ENCODE data around the gene P2RX3. TPM values are rescaled to one million over a fixed set of nuclear protein-coding genes. Genes with fewer than 3 reads are reported as not detected.
"Not testable (repeated sequence)": the region's sequence is repeated elsewhere in the genome, so short reads cannot be mapped to it uniquely, and the experiment has no call there.

The P2RX3 gene
- total and polyA plus RNA-seq, 2 donors from 2014 or later, result not detected

DNA sequence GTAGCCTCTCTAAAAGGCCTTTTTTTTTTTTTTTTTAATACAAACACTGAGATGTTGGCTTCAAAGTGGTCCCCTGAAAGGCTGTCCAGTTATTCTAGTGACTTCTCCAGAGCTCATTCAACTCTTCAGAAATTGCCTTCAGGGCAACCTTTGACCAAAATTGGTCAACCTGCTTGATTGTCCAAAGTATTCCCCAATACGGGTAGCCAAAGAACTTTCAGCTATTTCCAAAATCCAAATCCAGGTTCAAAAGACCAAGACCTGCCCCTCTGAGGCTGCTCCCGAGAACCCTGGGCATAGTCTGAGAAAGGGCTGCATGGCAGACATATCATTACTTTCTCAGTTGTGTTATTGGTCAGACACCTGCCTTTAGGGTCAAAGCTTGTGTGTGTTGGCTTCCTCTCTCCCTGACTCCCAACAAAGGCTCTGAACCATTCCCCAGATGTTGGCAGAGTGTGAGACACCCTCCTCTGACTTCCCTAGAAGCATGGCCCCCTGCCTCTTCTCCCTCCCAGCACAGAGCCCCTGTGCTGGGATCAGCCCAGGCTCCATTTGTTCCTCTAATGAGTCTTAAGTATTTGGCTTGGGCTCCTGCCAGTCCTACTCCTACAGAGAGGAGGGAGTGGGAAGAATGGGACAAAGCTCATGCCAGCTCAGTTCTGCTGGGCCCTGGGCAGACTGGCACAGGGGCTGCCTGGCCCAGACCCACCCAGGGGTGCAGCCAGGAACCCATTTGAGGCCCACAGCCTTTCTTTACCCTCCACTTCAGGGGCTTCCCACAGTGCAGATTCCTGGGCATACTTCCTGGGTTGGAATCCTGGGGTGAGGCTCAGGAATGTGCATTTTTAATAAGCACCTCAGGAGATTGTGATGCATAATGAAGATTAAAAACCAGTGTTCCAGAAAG, 43.7 kb upstream of the P2RX3 start:
- peak in 2 of 5 donors; percentile 31 to 68 for DNase-seq
- Histone ChIP-seq H3K9me3 (ENCODE audit: control insufficient read depth in 2 of 3, insufficient read depth in 1 of 3, low read length in 3 of 3) (peaks cover 0 to 7% (median 0%) of the 10 kb centered on the region in 3 donors), H3K36me3 (ENCODE audit: control insufficient read depth in 2 of 3, insufficient read depth in 3 of 3, low read length in 3 of 3) (peaks cover 2 to 7% (median 6%) of the 10 kb centered on the region in 3 donors), H3K27ac (ENCODE audit: low read depth in 2 of 2, low read length in 2 of 2) (peak overlapping the region in 1 of 2 donors; percentile 7), H3K9ac (ENCODE audit: low read length in 3 of 3) (no peak overlapping the region), H3K27me3 (ENCODE audit: control insufficient read depth, insufficient read depth, low read length) (no peaks in the 10 kb centered on the region), H3K4me3 (ENCODE audit: low read length in 3 of 3) (no peak overlapping the region), H3K4me1 (ENCODE audit: control insufficient read depth in 2 of 3, insufficient read depth in 2 of 3, low read depth in 1 of 3, low read length in 3 of 3) (peaks cover 0 to 7% (median 2%) of the 10 kb centered on the region in 3 donors)
- FAIRE-seq, result no peak
- TF ChIP-seq, protein P1, sequence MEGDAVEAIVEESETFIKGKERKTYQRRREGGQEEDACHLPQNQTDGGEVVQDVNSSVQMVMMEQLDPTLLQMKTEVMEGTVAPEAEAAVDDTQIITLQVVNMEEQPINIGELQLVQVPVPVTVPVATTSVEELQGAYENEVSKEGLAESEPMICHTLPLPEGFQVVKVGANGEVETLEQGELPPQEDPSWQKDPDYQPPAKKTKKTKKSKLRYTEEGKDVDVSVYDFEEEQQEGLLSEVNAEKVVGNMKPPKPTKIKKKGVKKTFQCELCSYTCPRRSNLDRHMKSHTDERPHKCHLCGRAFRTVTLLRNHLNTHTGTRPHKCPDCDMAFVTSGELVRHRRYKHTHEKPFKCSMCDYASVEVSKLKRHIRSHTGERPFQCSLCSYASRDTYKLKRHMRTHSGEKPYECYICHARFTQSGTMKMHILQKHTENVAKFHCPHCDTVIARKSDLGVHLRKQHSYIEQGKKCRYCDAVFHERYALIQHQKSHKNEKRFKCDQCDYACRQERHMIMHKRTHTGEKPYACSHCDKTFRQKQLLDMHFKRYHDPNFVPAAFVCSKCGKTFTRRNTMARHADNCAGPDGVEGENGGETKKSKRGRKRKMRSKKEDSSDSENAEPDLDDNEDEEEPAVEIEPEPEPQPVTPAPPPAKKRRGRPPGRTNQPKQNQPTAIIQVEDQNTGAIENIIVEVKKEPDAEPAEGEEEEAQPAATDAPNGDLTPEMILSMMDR (IDR thresholded peaks at IDR 0.05; ENCODE audit: borderline replicate concordance, extremely low read depth, insufficient read depth), result no peak
- intact Hi-C loops (cut with DNase I), result no loop called here

DNA sequence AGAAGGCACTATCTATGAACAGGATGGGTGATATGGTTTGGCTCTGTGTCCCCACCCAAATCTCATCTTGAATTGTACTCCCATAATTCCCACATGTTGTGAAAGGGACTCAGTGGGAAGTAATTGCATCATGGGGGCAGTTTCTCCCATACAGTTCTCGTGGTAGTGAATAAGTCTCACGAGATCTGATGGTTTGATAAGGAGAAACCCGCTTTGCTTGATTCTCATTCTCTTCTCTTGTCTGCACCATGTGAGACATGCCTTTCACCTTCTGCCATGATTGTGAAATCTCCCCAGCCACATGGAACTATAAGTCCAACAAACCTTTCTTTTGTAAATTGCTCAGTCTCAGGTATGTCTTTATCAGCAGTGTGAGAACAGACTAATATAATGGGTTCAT, 41.9 kb upstream of the P2RX3 start:
- H3K4me1 ChIP-seq (ENCODE audit: control insufficient read depth in 2 of 3, insufficient read depth in 2 of 3, low read depth in 1 of 3, low read length in 3 of 3); H3K4me3 ChIP-seq (ENCODE audit: low read length in 3 of 3); DNase-seq; H3K27ac ChIP-seq (ENCODE audit: low read depth in 2 of 2, low read length in 2 of 2); H3K9ac ChIP-seq (ENCODE audit: low read length in 3 of 3); FAIRE-seq; intact Hi-C loops (cut with DNase I); H3K9me3 ChIP-seq (ENCODE audit: control insufficient read depth in 2 of 3, insufficient read depth in 1 of 3, low read length in 3 of 3); H3K27me3 ChIP-seq (ENCODE audit: control insufficient read depth, insufficient read depth, low read length): not testable (repeated sequence)
- H3K36me3 ChIP-seq (ENCODE audit: control insufficient read depth in 2 of 3, insufficient read depth in 3 of 3, low read length in 3 of 3), result peaks cover 5 to 24% (median 22%) of the 10 kb centered on the region in 3 donors

DNA sequence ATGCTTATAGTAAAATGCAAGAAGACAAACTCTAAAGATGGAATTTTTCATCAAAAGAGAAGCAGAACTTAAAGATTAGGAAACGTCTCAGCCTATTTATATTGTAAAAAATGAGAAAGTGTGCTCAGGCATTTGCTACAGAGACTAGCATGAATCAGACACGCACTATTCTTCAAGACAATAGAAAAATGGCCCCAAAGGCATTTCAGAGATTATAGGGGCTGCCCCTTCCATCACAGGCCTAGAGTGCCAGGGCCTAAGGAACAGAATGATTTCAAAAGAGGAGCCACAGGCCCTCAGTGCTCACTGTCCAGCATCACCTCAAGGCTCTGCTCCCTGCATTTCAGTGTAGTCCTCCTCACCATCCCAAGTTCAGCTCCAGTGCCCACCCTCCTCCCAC, 40.9 kb upstream of the P2RX3 start:
- Histone ChIP-seq H3K4me3 (ENCODE audit: low read length in 3 of 3) (no peak overlapping the region), H3K4me1 (ENCODE audit: control insufficient read depth in 2 of 3, insufficient read depth in 2 of 3, low read depth in 1 of 3, low read length in 3 of 3) (peaks cover 0 to 7% (median 2%) of the 10 kb centered on the region in 3 donors), H3K9me3 (ENCODE audit: control insufficient read depth in 2 of 3, insufficient read depth in 1 of 3, low read length in 3 of 3) (peaks cover 0 to 7% (median 0%) of the 10 kb centered on the region in 3 donors), H3K27me3 (ENCODE audit: control insufficient read depth, insufficient read depth, low read length) (no peaks in the 10 kb centered on the region), H3K36me3 (ENCODE audit: control insufficient read depth in 2 of 3, insufficient read depth in 3 of 3, low read length in 3 of 3) (peaks cover 5 to 34% (median 26%) of the 10 kb centered on the region in 3 donors), H3K27ac (ENCODE audit: low read depth in 2 of 2, low read length in 2 of 2) (no peak overlapping the region), H3K9ac (ENCODE audit: low read length in 3 of 3) (no peak overlapping the region)
- FAIRE-seq (no peak), DNase-seq (no peak)
- intact Hi-C loops (cut with DNase I), result no loop called here
- TF ChIP-seq, protein P1 (IDR thresholded peaks at IDR 0.05; ENCODE audit: borderline replicate concordance, extremely low read depth, insufficient read depth), result no peak

DNA sequence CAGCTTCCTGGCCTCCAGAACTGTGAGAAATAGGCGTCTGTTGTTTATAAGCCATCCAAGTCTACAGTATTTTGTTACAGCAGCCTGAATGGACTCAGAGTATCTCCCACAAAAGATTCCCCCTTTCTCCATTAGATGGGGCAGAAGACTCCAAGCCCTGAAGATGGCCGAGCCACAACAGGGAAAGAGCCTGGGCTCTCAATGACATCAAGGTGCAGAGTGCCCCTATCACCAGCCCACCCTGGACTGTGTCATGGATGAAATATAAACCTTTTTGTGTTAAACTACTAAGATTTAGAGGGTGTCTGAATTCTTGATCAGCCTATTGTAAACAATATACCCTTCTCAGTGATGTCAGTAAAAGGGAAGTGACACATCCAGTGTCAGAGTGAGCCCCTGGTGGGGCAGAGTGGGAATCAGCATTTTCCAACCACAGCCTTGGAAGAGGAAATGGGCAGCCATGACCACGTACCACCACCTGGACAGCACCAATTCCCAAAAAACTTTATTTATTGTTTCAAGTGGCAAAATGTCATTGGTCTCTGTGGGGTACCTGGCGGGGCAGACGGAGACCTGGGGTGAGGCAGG, 38.9 kb upstream of the P2RX3 start:
- TF ChIP-seq, protein P1 (IDR thresholded peaks at IDR 0.05; ENCODE audit: borderline replicate concordance, extremely low read depth, insufficient read depth), result no peak
- Histone ChIP-seq H3K36me3 (ENCODE audit: control insufficient read depth in 2 of 3, insufficient read depth in 3 of 3, low read length in 3 of 3) (peaks cover 5 to 41% (median 26%) of the 10 kb centered on the region in 3 donors), H3K4me1 (ENCODE audit: control insufficient read depth in 2 of 3, insufficient read depth in 2 of 3, low read depth in 1 of 3, low read length in 3 of 3) (peaks cover 0 to 6% (median 2%) of the 10 kb centered on the region in 3 donors), H3K9ac (ENCODE audit: low read length in 3 of 3) (no peak overlapping the region), H3K27me3 (ENCODE audit: control insufficient read depth, insufficient read depth, low read length) (no peaks in the 10 kb centered on the region), H3K9me3 (ENCODE audit: control insufficient read depth in 2 of 3, insufficient read depth in 1 of 3, low read length in 3 of 3) (peaks cover 0 to 7% (median 0%) of the 10 kb centered on the region in 3 donors), H3K27ac (ENCODE audit: low read depth in 2 of 2, low read length in 2 of 2) (no peak overlapping the region), H3K4me3 (ENCODE audit: low read length in 3 of 3) (no peak overlapping the region)
- DNase-seq, result no peak
- intact Hi-C loops (cut with DNase I), result no loop called here
- FAIRE-seq, result no peak

Measured in kidney (tissue), 14 donors.